IMR-90 (cell line): ENCODE results near the gene ENOX1. TPM values are rescaled to one million over a fixed set of nuclear protein-coding genes. Genes with fewer than 3 reads are reported as not detected.

Experiments
- ATAC-seq: fragments of 200-7000 bp; cut with Tn5 transposase; 2 replicates; pipeline ENCODE4 v1.9.1; 2020; ENCODE audit warnings: low read depth, mild to moderate bottlenecking, moderate library complexity
- BruUV-seq: library from RNA; stranded (reverse); fragments of 400-500 nt; replicated peaks from 2 replicates; lab custom pipeline; 2021; lab: Mats Ljungman, UMichigan
- CTCF ChIA-PET: fragments of 300-600 bp; formaldehyde crosslinking; extraction: SDS; loops from one replicate; lab custom pipeline; 2021; ENCODE audit warnings: antibody characterized with exemption; lab: Yijun Ruan, JAX
- POLR2A ChIA-PET: fragments of 300-600 bp; sonication (Branson Sonifier 250); formaldehyde crosslinking; loops from one replicate; lab custom pipeline; 2022; ENCODE audit warnings: antibody characterized with exemption; ENCODE audit not compliant: unreplicated experiment; lab: Charles Lee
- DNase-seq: peaks from one replicate; pipeline ENCODE4 v3.0.0; 2013
- H2AFZ ChIP-seq: replicated peaks from 2 replicates; pipeline ENCODE3; 2013; ENCODE audit warnings: low read length, mild to moderate bottlenecking; ENCODE audit not compliant: poor library complexity
- H2AK5ac ChIP-seq: 2 replicates; pipeline ENCODE4 v1.6.1; 2013; ENCODE audit warnings: low read depth, low read length, inconsistent platforms
- H2AK9ac ChIP-seq: replicated peaks from 2 replicates; pipeline ENCODE3; 2013; ENCODE audit warnings: mild to moderate bottlenecking, low read depth, low read length, moderate library complexity; ENCODE audit not compliant: poor library complexity
- H2BK120ac ChIP-seq: 2 replicates; pipeline ENCODE4 v1.6.1; 2013; ENCODE audit warnings: low read depth, low read length, inconsistent platforms
- H2BK15ac ChIP-seq: 3 replicates; pipeline ENCODE4 v1.6.1; 2013; ENCODE audit warnings: low read depth, low read length, inconsistent platforms
- H2BK20ac ChIP-seq: 2 replicates; pipeline ENCODE4 v1.6.1; 2013; ENCODE audit warnings: low read depth, mild to moderate bottlenecking, inconsistent platforms, low read length, moderate library complexity
- H2BK5ac ChIP-seq: 2 replicates; pipeline ENCODE4 v1.6.1; 2013; ENCODE audit warnings: mild to moderate bottlenecking, low read depth, low read length, inconsistent platforms; ENCODE audit not compliant: poor library complexity, severe bottlenecking
- H3K14ac ChIP-seq: replicated peaks from 2 replicates; pipeline ENCODE4 v1.6.1; 2013; ENCODE audit warnings: low read depth, low read length, inconsistent platforms
- H3K18ac ChIP-seq: 2 replicates; pipeline ENCODE4 v1.6.1; 2013; ENCODE audit warnings: low read depth, low read length, control low read depth
- H3K23ac ChIP-seq: 2 replicates; pipeline ENCODE4 v1.6.1; 2013; ENCODE audit warnings: low read depth, low read length, inconsistent platforms
- H3K27ac ChIP-seq: 2 replicates; pipeline ENCODE4 v1.5.1; 2013; ENCODE audit warnings: mild to moderate bottlenecking, control low read depth, low read length; ENCODE audit not compliant: insufficient read depth
- H3K27me3 ChIP-seq: 2 replicates; pipeline ENCODE4 v1.6.1; 2013; ENCODE audit warnings: low read length; ENCODE audit not compliant: control insufficient read depth, insufficient read depth
- H3K36me3 ChIP-seq: 2 replicates; pipeline ENCODE4 v1.6.1; 2013; ENCODE audit warnings: low read length, mixed read lengths; ENCODE audit not compliant: control insufficient read depth, insufficient read depth
- H3K4ac ChIP-seq: 2 replicates; pipeline ENCODE4 v1.6.1; 2013; ENCODE audit warnings: low read depth, low read length, inconsistent platforms
- H3K4me1 ChIP-seq: 2 replicates; pipeline ENCODE4 v1.6.1; 2013; ENCODE audit warnings: low read length, mixed read lengths; ENCODE audit not compliant: control insufficient read depth, insufficient read depth
- H3K4me2 ChIP-seq: 2 replicates; pipeline ENCODE4 v1.6.1; 2013; ENCODE audit warnings: low read depth, mild to moderate bottlenecking, control low read depth, low read length, moderate library complexity
- H3K4me3 ChIP-seq: 2 replicates; pipeline ENCODE4 v1.5.1; 2013; ENCODE audit warnings: low read depth, mild to moderate bottlenecking, control low read depth, low read length, moderate library complexity; ENCODE audit not compliant: insufficient read depth
- H3K56ac ChIP-seq: 2 replicates; pipeline ENCODE4 v1.6.1; 2013; ENCODE audit warnings: low read length, inconsistent platforms; ENCODE audit not compliant: insufficient read depth; ENCODE audit errors: extremely low read depth
- H3K79me1 ChIP-seq, 2 experiments: 2 replicates each; pipeline ENCODE4 v1.6.1; 2013; ENCODE audit warnings: low read length in 2 of 2, inconsistent platforms in 1 of 2, low read depth in 1 of 2
- H3K9ac ChIP-seq: 2 replicates; pipeline ENCODE4 v1.6.1; 2013; ENCODE audit warnings: low read depth, low read length, control low read depth
- H3K9me1 ChIP-seq: 2 replicates; pipeline ENCODE4 v1.6.1; 2013; ENCODE audit warnings: low read length, inconsistent platforms; ENCODE audit not compliant: insufficient read depth
- H3K9me3 ChIP-seq: 2 replicates; pipeline ENCODE4 v1.6.1; 2013; ENCODE audit warnings: low read length; ENCODE audit not compliant: control insufficient read depth, insufficient read depth
- H4K20me1 ChIP-seq: 2 replicates; pipeline ENCODE4 v1.6.1; 2013; ENCODE audit warnings: low read length, inconsistent platforms; ENCODE audit not compliant: insufficient read depth
- H4K5ac ChIP-seq: 2 replicates; pipeline ENCODE4 v1.6.1; 2013; ENCODE audit warnings: mild to moderate bottlenecking, low read depth, low read length, control low read depth
- H4K8ac ChIP-seq, 2 experiments: 2 replicates each; pipeline ENCODE4 v1.6.1; 2013; ENCODE audit warnings: low read depth in 2 of 2, low read length in 2 of 2, control low read depth in 1 of 2, inconsistent platforms in 1 of 2
- H4K91ac ChIP-seq: 2 replicates; pipeline ENCODE4 v1.6.1; 2013; ENCODE audit warnings: low read depth, low read length, inconsistent platforms; ENCODE audit not compliant: insufficient read depth
- BHLHE40 ChIP-seq: fragments of 150-350 bp; IDR thresholded peaks from 2 replicates; pipeline ENCODE4 v1.6.1; 2016; ENCODE audit warnings: mild to moderate bottlenecking, low read depth, low read length
- CEBPB ChIP-seq: IDR thresholded peaks from 2 replicates; pipeline ENCODE4 v1.6.1; 2012; ENCODE audit warnings: low read depth, low read length, improper control_type of control experiment
- CHD1 ChIP-seq: IDR thresholded peaks from 2 replicates; pipeline ENCODE4 v1.6.1; 2012; ENCODE audit warnings: low read depth, low read length, improper control_type of control experiment
- FOS ChIP-seq: fragments of 150-350 bp; IDR thresholded peaks from 2 replicates; pipeline ENCODE4 v1.6.1; 2016; ENCODE audit warnings: low read depth, low read length
- MAFK ChIP-seq: IDR thresholded peaks from 2 replicates; pipeline ENCODE4 v1.6.1; 2012; ENCODE audit warnings: low read depth, low read length, improper control_type of control experiment
- MAZ ChIP-seq: IDR thresholded peaks from 2 replicates; pipeline ENCODE4 v1.6.1; 2012; ENCODE audit warnings: low read depth, mild to moderate bottlenecking, low read length, improper control_type of control experiment, moderate library complexity, borderline replicate concordance
- MXI1 ChIP-seq: IDR thresholded peaks from 2 replicates; pipeline ENCODE4 v1.6.1; 2012; ENCODE audit warnings: low read depth, mild to moderate bottlenecking, low read length, moderate library complexity, borderline replicate concordance
- NFE2L2 ChIP-seq: fragments of 150-350 bp; IDR thresholded peaks from 2 replicates; pipeline ENCODE4 v1.6.1; 2016; ENCODE audit warnings: low read depth, mild to moderate bottlenecking, low read length
- POLR2A ChIP-seq: IDR thresholded peaks from 2 replicates; pipeline ENCODE4 v1.6.1; 2012; ENCODE audit warnings: mild to moderate bottlenecking, low read depth, low read length
- RAD21 ChIP-seq: IDR thresholded peaks from 2 replicates; pipeline ENCODE4 v1.6.1; 2012; ENCODE audit warnings: low read length, improper control_type of control experiment
- RCOR1 ChIP-seq: IDR thresholded peaks from 2 replicates; pipeline ENCODE4 v1.6.1; 2012; ENCODE audit warnings: mild to moderate bottlenecking, low read length, improper control_type of control experiment; ENCODE audit not compliant: insufficient replicate concordance
- RFX5 ChIP-seq: IDR thresholded peaks from 2 replicates; pipeline ENCODE4 v1.8.0; 2012; ENCODE audit warnings: low read depth, mild to moderate bottlenecking, low read length, moderate library complexity
- SMC3 ChIP-seq: fragments of 150-350 bp; IDR thresholded peaks from 2 replicates; pipeline ENCODE4 v1.6.1; 2016; ENCODE audit warnings: low read depth, mild to moderate bottlenecking, antibody characterized with exemption, low read length, moderate library complexity
- WGBS, 2 experiments: methylation state at CpG; one replicate each; pipeline versions ENCODE4 v1.1.5 to v1.1.7; 2013; ENCODE audit warnings: missing lambda C conversion rate in 2 of 2; ENCODE audit not compliant: insufficient read length in 1 of 2; ENCODE audit errors: extremely low coverage in 2 of 2; 5-methylcytosine and 5-hydroxymethylcytosine counted together
- dilution Hi-C: fragments of 300-500 bp; cut with HindIII; formaldehyde crosslinking; loops from one replicate; pipeline ENCODE4 v1.14.3; 2018; ENCODE audit warnings: low sequenced_read_pairs; ENCODE audit not compliant: unreplicated experiment
- in situ Hi-C: fragments of 300-500 bp; cut with MboI; formaldehyde crosslinking; loops from 3 replicates; pipeline ENCODE4 v1.14.3; 2019; ENCODE audit warnings: low sequenced_read_pairs, inconsistent platforms, mixed read lengths
- intact Hi-C: fragments of 100-400 bp; cut with micrococcal nuclease; formaldehyde crosslinking; loops from 2 replicates; pipeline ENCODE4 v1.10.0; 2022
- polyA plus RNA-seq, 3 experiments: library from polyadenylated mRNA; depleted of rRNA; stranded (reverse); fragments of >200 nt; gene quantifications; 2 replicates each; pipeline ENCODE4 v1.2.3, GENCODE V29; 2012; ENCODE audit warnings: low replicate concordance in 1 of 3
- total RNA-seq: library from RNA; depleted of rRNA; stranded (reverse); fragments of >200 nt; gene quantifications from 2 replicates; pipeline ENCODE4 v1.2.3, GENCODE V29; 2012
- TF ChIP-seq, protein P1 (sequence below): fragments of 150-350 bp; IDR thresholded peaks from 2 replicates; pipeline ENCODE4 v1.6.1; 2017; ENCODE audit warnings: mild to moderate bottlenecking, antibody characterized with exemption, low read length, low read depth
- TF ChIP-seq, protein P2 (sequence below): conservative IDR thresholded peaks from 2 replicates; pipeline ENCODE4 v1.5.1; 2012; ENCODE audit warnings: mild to moderate bottlenecking, low read depth, low read length, improper control_type of control experiment
- TF ChIP-seq, protein P3 (sequence below): fragments of 150-350 bp; IDR thresholded peaks from 2 replicates; pipeline ENCODE4 v1.6.1; 2016; ENCODE audit warnings: low read depth, mild to moderate bottlenecking, low read length, moderate library complexity, borderline replicate concordance

Gene ENOX1
- total and polyA plus RNA-seq, 2 of the 4 experiments (the other 2 are of a cell fraction), result 0.99 to 1.3 TPM

DNA sequence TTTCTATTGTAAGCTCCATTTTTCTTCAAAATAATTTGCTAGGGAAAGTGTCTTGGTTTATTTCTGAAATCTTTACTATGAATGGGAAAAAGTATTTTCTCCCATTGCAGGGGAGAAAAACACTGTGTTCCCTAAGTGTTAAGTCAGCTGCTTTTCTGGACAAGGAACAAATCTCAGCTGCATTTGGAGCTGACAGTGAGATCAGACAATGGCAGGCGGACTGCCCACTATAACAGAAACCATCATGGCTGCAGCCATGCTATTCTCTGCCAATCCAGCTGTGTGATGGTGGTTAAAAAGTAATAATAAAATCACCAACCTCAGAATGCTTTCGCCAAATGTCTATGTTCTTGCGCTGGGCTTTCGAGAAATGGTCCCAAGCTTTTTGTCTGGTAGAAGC is 460.7 kb downstream of the ENOX1 start:
- no peaks in the 10 kb centered on the region for H3K4me1 ChIP-seq
- H2BK5ac ChIP-seq, result no peak overlapping the region
- no peak for TF ChIP-seq NFE2L2
- TF ChIP-seq MAFK, result no peak
- no peak for TF ChIP-seq FOS
- TF ChIP-seq, protein P1, sequence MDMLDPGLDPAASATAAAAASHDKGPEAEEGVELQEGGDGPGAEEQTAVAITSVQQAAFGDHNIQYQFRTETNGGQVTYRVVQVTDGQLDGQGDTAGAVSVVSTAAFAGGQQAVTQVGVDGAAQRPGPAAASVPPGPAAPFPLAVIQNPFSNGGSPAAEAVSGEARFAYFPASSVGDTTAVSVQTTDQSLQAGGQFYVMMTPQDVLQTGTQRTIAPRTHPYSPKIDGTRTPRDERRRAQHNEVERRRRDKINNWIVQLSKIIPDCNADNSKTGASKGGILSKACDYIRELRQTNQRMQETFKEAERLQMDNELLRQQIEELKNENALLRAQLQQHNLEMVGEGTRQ, result no peak
- no peak for TF ChIP-seq CHD1
- TF ChIP-seq RFX5, result no peak
- TF ChIP-seq RAD21, result no peak
- no peak for TF ChIP-seq POLR2A
- no peak for TF ChIP-seq CEBPB
- TF ChIP-seq, protein P2, sequence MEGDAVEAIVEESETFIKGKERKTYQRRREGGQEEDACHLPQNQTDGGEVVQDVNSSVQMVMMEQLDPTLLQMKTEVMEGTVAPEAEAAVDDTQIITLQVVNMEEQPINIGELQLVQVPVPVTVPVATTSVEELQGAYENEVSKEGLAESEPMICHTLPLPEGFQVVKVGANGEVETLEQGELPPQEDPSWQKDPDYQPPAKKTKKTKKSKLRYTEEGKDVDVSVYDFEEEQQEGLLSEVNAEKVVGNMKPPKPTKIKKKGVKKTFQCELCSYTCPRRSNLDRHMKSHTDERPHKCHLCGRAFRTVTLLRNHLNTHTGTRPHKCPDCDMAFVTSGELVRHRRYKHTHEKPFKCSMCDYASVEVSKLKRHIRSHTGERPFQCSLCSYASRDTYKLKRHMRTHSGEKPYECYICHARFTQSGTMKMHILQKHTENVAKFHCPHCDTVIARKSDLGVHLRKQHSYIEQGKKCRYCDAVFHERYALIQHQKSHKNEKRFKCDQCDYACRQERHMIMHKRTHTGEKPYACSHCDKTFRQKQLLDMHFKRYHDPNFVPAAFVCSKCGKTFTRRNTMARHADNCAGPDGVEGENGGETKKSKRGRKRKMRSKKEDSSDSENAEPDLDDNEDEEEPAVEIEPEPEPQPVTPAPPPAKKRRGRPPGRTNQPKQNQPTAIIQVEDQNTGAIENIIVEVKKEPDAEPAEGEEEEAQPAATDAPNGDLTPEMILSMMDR, result no peak
- TF ChIP-seq, protein P3, sequence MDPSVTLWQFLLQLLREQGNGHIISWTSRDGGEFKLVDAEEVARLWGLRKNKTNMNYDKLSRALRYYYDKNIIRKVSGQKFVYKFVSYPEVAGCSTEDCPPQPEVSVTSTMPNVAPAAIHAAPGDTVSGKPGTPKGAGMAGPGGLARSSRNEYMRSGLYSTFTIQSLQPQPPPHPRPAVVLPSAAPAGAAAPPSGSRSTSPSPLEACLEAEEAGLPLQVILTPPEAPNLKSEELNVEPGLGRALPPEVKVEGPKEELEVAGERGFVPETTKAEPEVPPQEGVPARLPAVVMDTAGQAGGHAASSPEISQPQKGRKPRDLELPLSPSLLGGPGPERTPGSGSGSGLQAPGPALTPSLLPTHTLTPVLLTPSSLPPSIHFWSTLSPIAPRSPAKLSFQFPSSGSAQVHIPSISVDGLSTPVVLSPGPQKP, result no peak
- TF ChIP-seq MXI1, result no peak
- no peak for TF ChIP-seq BHLHE40
- TF ChIP-seq MAZ, result no peak
- TF ChIP-seq RCOR1, result no peak
- no peak for TF ChIP-seq SMC3
- no peak overlapping the region for H2BK20ac ChIP-seq
- in situ Hi-C loops (no loop called here), intact Hi-C loops (no loop called here), dilution Hi-C loops (no loop called here)
- H4K20me1 ChIP-seq, result no peaks in the 10 kb centered on the region
- ChIA-PET CTCF (interaction anchor here (0.6 kb wide), 1 partner anchor 222 kb away, joined by 3 read pairs; no protein-coding TSS in a partner anchor), POLR2A (no interaction called here)
- no peak overlapping the region for H2AK5ac ChIP-seq
- H2AK9ac ChIP-seq, result no peak overlapping the region
- H3K9ac ChIP-seq, result no peak overlapping the region
- H3K36me3 ChIP-seq, result no peaks in the 10 kb centered on the region
- H4K8ac ChIP-seq, result no peak overlapping the region
- no peak overlapping the region for H3K14ac ChIP-seq
- no peaks in the 10 kb centered on the region for H3K79me1 ChIP-seq
- no peak for ATAC-seq
- DNase-seq, result no peak
- no peak overlapping the region for H3K4me2 ChIP-seq
- no peak overlapping the region for H3K4ac ChIP-seq
- no peak overlapping the region for H3K4me3 ChIP-seq
- no peak overlapping the region for H3K56ac ChIP-seq
- H4K91ac ChIP-seq, result no peak overlapping the region
- no peak overlapping the region for H2BK120ac ChIP-seq
- no peak overlapping the region for H3K18ac ChIP-seq
- no peaks in the 10 kb centered on the region; the same call in 1 of the 2 replicates for H3K27me3 ChIP-seq
- WGBS, 2 experiments, result no CpG with 5 or more reads among the region's 4 CpGs
- H4K5ac ChIP-seq, result no peak overlapping the region
- no peaks in the 10 kb centered on the region for H3K9me3 ChIP-seq
- H2BK15ac ChIP-seq, result no peak overlapping the region
- H3K9me1 ChIP-seq, result no peaks in the 10 kb centered on the region
- no peak overlapping the region for H3K27ac ChIP-seq
- no TSS peak for BruUV-seq
- H2AFZ ChIP-seq, result no peak overlapping the region
- no peak overlapping the region for H3K23ac ChIP-seq
